CD4-positive, alpha-beta T cell treated with Interleukin-12 subunit alpha and Interleukin-12 subunit beta, for 1 hour (primary cell): ENCODE results near the gene CENPF.
"Not testable (repeated sequence)": the region's sequence is repeated elsewhere in the genome, so short reads cannot be mapped to it uniquely, and the experiment has no call there.

Experiments
- DNase-seq: peaks from one replicate; pipeline ENCODE4 v3.0.0-alpha.2; 2020

The CENPF gene

DNA sequence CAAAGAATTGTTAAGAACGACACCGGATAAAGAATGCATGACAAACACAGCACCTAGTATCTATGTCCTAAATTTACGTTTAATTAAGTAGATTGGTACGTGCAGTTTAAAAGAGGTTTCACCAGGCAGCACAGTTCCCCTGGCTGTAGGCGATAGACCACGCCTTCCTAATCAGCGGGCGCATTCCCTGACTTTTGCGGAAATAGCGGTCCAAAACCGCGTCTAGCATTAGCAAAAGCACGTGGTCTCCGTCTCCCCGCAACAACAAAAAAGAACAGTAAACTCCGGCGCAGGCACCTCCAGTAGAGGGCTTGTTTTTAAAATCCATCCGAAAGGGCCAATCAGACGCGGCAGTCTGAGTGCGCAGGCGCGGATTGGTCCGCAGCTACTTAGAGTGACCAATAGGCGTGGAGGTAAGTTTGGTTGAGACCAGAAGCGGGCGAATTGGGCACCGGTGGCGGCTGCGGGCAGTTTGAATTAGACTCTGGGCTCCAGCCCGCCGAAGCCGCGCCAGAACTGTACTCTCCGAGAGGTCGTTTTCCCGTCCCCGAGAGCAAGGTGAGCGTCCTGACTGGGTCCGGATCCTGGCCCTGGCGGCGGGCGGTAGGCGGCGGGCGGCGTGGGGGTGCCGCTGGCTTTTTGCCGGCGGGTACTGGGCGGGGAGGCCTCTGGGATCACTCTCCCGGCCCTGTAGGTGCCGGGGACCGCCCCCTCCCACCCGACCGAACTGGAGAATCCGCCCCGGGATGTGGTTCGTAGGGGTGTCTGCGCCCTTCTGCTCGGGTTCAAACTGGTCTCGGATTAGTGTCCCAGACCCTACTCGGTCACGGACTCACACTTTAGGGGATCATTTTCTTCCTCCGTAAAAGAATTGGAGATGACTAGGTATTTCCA lies at the start of gene CENPF:
CENPF (plus strand) TSS at position 432 of the 894 bp plus-strand sequence. CDS start 10,560 bp downstream, outside the sequence.
- DNase-seq, result peak; percentile 96

- no peak for DNase-seq
Observed at GRCh38 chr1:214557952-214558735, 44.9 kb upstream of the CENPF start.

DNA sequence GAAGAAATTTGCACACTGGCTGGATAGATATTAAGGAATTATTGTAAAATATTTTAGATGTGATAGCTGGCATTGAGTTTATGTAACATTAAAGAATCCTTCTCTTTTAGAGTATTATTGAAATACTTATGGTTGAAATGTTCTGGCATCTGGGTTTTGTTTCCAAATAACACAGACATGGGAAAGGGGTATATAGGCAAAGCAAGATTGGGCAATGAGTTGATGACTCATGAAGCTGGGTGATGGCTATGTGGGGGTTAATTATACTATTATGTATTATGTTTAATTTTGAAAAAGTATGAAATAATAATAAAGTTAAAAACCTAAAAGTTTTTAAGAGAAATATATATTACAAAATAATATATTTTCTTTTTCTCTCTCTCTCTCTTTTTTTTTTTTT lies 39.1 kb upstream of the CENPF start:
- DNase-seq, result no peak

GRCh38 chr1:214565310-214565709 lies 37.7 kb upstream of the CENPF start:
- DNase-seq, result no peak

DNA sequence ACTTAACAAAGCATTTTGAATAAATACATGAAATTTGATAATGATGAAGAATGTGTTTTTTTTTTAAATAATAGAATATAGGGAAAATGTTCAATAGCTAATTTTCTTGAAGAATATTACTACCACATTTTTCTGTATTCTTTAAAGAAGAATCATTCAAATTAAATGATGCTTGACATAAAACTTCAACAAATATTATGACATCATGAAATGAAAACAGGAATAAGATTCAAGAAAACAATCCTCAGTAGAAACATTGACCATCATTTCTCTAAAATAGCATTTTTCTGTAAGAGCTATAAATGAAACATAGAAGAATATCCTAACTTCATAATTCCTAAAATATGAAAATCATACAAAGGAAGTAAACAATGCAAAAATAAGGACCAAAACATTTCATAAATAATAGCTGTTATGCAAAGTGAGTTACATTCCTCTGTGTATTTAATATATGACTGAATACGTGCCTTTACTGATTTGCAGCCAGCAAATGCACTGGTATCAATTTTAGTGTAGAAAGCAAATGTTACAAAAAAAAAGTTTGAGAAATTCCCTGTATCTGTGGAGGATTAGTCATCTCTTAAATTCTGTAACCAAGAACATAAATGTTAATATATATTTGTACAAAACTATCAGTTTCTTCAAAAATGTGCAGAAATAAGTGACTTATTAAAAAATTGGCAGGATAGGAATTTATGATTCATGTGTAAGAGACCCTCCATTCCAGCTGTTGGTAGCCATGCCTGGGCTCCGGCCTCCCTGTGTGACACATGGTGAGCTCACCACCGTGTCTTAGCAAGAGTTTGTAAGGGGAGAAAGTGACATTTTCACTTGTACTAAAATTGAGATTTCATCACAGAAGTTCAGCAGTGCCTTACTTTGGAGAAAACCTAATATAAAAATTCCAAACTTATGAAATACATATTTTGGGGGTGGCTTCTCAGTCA lies 36.6 kb upstream of the CENPF start:
- DNase-seq, result no peak

GRCh38 chr1:214567481-214567980 lies 35.5 kb upstream of the CENPF start:
- no peak for DNase-seq

GRCh38 chr1:214568328-214568727 lies 34.7 kb upstream of the CENPF start:
- DNase-seq, result no peak

- no peak for DNase-seq
Observed at GRCh38 chr1:214569357-214570004, 33.5 kb upstream of the CENPF start.

- no peak for DNase-seq
Observed at GRCh38 chr1:214570442-214570841, 32.6 kb upstream of the CENPF start.

- no peak for DNase-seq
Observed at GRCh38 chr1:214571281-214571680, 31.7 kb upstream of the CENPF start.

GRCh38 chr1:214573386-214574318 lies 29.3 kb upstream of the CENPF start:
- no peak for DNase-seq

DNA sequence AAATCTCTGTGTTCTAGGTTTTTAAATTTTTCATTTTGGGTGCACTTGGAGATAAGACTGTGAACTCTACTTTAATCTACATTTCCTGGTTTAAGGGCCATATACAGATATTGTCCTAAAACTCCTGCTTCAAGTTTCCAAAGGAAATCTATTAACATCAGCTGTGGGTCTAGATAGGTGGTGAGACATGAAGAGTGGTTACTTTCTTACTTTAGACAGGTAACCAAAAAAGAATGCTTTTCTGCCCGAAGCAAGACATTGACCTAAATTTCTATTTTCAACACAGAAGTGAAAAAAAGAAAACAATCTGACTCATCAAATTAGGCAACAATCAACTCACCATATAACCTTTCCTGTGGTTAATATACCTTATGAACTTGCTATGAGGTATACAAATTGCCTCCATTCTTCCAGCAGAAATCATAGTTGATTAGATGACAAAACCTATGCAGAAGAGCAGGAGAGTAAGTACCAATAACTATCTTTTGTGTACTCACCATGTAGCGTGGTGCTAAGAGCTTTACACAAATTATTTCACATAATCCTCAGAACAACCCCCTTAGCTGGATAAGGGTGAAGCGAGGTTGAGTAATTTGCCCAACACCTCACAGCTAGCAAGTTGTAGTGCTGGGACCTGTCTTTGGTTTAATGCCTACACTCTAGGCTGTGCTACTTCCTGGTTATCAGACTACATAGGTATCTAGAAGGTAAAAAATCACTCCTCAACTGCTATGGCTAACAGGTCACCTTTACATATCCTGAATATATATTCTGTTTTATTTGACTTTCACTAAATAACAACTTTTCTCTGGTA lies 28.2 kb upstream of the CENPF start:
- DNase-seq, result no peak

DNA sequence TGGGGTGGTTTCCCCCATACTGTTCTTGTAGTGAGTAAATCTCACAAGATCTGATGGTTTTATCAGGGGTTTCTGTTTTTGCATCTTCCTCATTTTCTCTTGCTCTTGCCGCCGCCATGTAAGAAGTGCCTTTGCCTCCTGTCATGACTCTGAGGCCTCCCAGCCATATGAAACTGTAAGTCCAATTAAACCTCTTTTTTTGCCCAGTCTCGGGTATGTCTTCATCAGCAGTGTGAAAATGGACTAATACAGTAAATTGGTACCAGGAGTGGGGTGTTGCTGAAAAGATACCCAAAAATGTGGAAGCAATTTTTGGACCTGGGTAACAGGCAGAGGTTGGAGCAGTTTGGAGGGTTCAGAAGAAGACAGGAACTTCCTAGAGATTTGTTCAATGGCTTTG lies 26.9 kb upstream of the CENPF start:
- DNase-seq, result not testable (repeated sequence)

DNA sequence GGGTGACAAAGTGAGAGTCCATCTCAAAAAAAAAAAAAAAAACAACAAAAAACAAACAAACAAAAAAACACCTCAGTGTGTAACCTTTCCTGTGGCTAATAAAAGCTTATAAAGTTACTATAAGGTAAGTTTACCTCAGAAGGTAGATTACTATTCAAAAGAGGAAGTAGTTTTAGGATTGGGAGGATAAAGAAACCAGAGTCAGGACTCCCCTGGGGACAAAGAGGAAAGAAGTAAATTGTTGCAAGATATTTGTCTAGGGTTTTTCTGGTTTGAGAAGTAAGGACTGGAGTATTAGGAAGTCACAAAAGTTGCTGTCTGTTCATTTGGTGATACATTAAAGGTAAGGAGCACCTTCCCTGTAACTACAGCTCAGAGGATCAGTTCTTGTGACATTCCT lies 23.8 kb upstream of the CENPF start:
- DNase-seq, result no peak

DNA sequence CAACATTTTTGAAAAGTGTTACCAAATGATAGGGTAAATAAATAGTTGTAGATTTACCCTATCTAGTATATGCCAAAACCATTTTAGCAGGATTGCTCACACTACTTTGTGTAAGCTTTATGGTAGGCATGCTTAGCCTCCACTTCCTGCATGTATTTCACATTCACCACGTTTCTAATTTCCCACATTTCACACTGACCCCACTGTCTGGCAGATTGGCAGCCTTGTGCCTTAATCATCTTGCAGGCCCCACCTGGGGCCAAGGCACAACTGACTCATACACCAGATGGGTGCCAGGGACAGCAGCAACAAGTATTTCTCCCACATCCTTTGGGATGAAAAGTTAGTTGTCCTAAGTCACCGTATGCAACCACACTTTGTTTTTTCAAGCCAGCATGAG lies 21.2 kb upstream of the CENPF start:
- no peak for DNase-seq

DNA sequence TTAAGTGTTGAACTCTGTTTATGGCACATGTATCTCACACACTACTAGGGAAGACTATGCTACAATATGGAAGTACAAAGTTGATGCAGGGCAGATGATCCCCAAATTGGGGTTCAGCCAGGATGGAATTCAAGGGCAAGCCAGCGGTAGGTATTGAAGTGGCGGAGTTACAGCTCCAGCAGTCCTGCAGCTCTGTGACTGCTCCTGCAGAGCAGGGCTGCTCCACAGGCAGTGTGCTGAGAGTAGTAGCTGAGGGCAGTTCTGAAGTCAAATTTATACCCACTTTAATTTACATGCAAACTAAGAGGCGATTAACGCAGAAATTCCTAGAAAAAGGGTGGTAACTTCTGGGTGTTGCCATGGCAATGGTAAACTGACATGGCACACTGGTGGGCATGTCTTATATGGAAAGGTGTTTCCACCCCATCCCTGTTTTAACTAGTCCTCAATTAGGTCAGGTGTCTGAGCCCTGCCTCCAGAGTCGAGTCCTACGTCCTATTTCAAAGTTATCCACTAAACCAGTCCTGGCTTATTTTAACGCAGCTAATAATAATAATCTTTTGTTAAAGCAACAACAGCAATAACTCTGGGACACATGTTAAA lies 20.6 kb upstream of the CENPF start:
- DNase-seq, result no peak

DNA sequence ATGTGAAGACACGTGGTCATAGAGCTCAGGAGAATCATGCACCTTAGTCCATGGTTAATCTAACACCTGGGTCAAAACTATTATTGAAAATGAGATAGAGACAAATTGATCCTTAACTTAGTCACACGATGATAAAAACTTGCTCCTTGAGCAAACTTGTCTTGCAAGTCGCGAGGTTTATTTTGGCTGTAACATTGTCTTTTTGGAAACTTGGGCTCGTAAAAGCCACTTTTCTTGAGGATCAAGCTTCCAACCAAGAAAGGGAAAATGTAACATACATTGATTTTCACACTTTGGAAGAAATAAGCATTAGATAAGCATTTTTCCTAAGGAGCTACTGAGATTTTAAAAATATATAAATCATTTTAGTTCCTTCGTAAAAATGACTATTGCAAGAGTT lies 19.9 kb upstream of the CENPF start:
- DNase-seq, result no peak

DNA sequence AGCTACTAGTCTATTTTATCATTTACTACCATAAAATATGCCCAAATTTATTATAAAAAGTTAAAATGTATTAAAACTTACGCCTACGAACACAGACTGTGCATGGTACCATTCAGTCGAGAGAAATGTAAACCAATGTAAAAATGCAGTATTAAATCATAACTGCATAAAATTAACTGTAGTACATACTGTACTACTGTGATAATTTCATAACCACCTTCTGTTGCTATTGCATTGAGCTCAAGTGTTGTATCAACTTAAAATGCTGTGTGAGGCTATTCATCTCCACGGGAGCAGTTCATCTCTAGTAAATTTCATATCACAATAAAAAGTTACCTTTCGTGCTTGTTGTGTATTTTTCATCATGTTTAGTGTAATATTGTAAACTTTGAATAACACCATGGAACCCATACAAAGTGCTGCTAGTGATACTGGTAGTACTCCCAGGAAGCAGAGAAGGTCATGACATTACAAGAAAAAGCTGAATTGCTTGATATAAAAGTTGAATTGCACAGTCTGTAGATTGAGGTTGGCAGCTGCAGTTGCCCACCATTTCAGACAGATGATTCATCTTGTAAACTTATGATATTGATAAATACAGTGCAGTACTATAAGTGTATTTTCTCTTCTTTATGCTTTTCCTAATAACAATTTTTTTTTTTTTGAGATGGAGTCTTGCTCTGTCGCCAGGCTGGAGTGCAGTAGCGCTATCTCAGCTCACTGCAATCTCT lies 19.0 kb upstream of the CENPF start:
- DNase-seq, result no peak
